Activated CD4-positive, alpha-beta T cell treated with anti-CD3 and anti-CD28 coated beads for 36 hours (primary cell): ENCODE measurements around the gene KMT2A. TPM values are rescaled to one million over a fixed set of nuclear protein-coding genes. Genes with fewer than 3 reads are reported as not detected.

ENCODE experiments used
- ATAC-seq: fragments of 200-7000 bp; cut with Tn5 transposase; one replicate; pipeline ENCODE4 v1.10.0; 2021; ENCODE audit warnings: mild to moderate bottlenecking, moderate library complexity
- CTCF ChIA-PET: fragments of 350-600 bp; sonication (Branson Sonifier 250); formaldehyde crosslinking; loops from one replicate; lab custom pipeline; 2021; ENCODE audit warnings: antibody characterized with exemption; lab: Charles Lee
- POLR2A ChIA-PET: fragments of 350-600 bp; sonication (Branson Sonifier 250); formaldehyde crosslinking; loops from one replicate; lab custom pipeline; 2021; ENCODE audit warnings: antibody characterized with exemption, inconsistent platforms; lab: Charles Lee
- DNase-seq: peaks from one replicate; pipeline ENCODE4 v3.0.0-alpha.2; 2020
- H3K27ac Mint-ChIP-seq: one replicate; pipeline ENCODE4 v1.8.0; 2021; ENCODE audit warnings: mixed read lengths
- H3K27me3 Mint-ChIP-seq: one replicate; pipeline ENCODE4 v1.8.0; 2021; ENCODE audit warnings: mixed read lengths
- H3K36me3 Mint-ChIP-seq: one replicate; pipeline ENCODE4 v1.8.0; 2021; ENCODE audit warnings: low read depth, mixed read lengths
- H3K4me1 Mint-ChIP-seq: one replicate; pipeline ENCODE4 v1.8.0; 2021; ENCODE audit warnings: mixed read lengths
- H3K4me3 Mint-ChIP-seq: one replicate; pipeline ENCODE4 v1.8.0; 2021; ENCODE audit warnings: mild to moderate bottlenecking, moderate library complexity, mixed read lengths
- H3K9me3 Mint-ChIP-seq: one replicate; pipeline ENCODE4 v1.8.0; 2021; ENCODE audit warnings: low read depth, mixed read lengths
- intact Hi-C, 2 experiments: fragments of 100-400 bp; cut with DNase I in 1 of 2; cut with micrococcal nuclease in 1 of 2; formaldehyde crosslinking; loops; one replicate each; pipeline versions ENCODE4 v1.14.2 to v1.15.1; 2022 to 2024; cut with DNase I, micrococcal nuclease
- total RNA-seq, 2 experiments: library from RNA; stranded (reverse); gene quantifications; one replicate each; pipeline ENCODE4 v1.2.3, GENCODE V29; 2021

KMT2A gene
- total RNA-seq, 2 experiments from 2014 or later, result 64.1 to 67.1 TPM

GRCh38 chr11:118521892-118522311 lies 85.6 kb downstream of the KMT2A start:
- CTCF ChIA-PET, result no interaction called here
- Mint-ChIP-seq H3K4me3 (no peak overlapping the region), H3K27me3 (no peaks in the 10 kb centered on the region), H3K9me3 (no peaks in the 10 kb centered on the region), H3K4me1 (no peaks in the 10 kb centered on the region), H3K27ac (no peak overlapping the region), H3K36me3 (peaks cover 37% of the 10 kb centered on the region)
- ATAC-seq, result no peak
- intact Hi-C loops, result no loop called here
- DNase-seq, result no peak
- POLR2A ChIA-PET, result interaction anchor here (0.6 kb wide), 1 partner anchor 148 kb away, joined by 5 read pairs; no protein-coding TSS in a partner anchor

GRCh38 chr11:118522571-118523072 lies 86.3 kb downstream of the KMT2A start:
- DNase-seq, result no peak
- H3K36me3 Mint-ChIP-seq, result peaks cover 35% of the 10 kb centered on the region
- intact Hi-C loops, result no loop called here
- H3K4me1 Mint-ChIP-seq, result peaks cover 4% of the 10 kb centered on the region
- ChIA-PET POLR2A (no interaction called here), CTCF (no interaction called here)
- no peaks in the 10 kb centered on the region for H3K9me3 Mint-ChIP-seq
- ATAC-seq, result no peak
- H3K4me3 Mint-ChIP-seq, result no peak overlapping the region
- no peaks in the 10 kb centered on the region for H3K27me3 Mint-ChIP-seq
- H3K27ac Mint-ChIP-seq, result no peak overlapping the region

- ATAC-seq, result no peak
Measured at GRCh38 chr11:118524356-118524755, 88.1 kb downstream of the KMT2A start.

GRCh38 chr11:118524757-118525470 lies 88.6 kb downstream of the KMT2A start:
- POLR2A ChIA-PET, result interaction anchor here (0.6 kb wide), 1 partner anchor 267 kb away, joined by 3 read pairs; no protein-coding TSS in a partner anchor
- Mint-ChIP-seq H3K36me3 (peaks cover 28% of the 10 kb centered on the region), H3K4me1 (peaks cover 17% of the 10 kb centered on the region), H3K27ac (peak overlapping the region; percentile 39), H3K9me3 (no peaks in the 10 kb centered on the region), H3K27me3 (no peaks in the 10 kb centered on the region), H3K4me3 (no peak overlapping the region)
- intact Hi-C loops, result no loop called here
- no peak for DNase-seq
- CTCF ChIA-PET, result no interaction called here
- no peak for ATAC-seq

More at GRCh38 chr11:118524356-118524755, 88.1 kb downstream of the KMT2A start:
- DNase-seq, result no peak
- Mint-ChIP-seq H3K27me3 (no peaks in the 10 kb centered on the region), H3K36me3 (peaks cover 33% of the 10 kb centered on the region), H3K4me3 (no peak overlapping the region), H3K27ac (no peak overlapping the region), H3K9me3 (no peaks in the 10 kb centered on the region), H3K4me1 (peaks cover 11% of the 10 kb centered on the region)
- intact Hi-C loops, result no loop called here
- ChIA-PET CTCF (no interaction called here), POLR2A (no interaction called here)

GRCh38 chr11:118526688-118527087 lies 90.4 kb downstream of the KMT2A start:
- no peak for DNase-seq
- Mint-ChIP-seq H3K27me3 (no peaks in the 10 kb centered on the region), H3K9me3 (no peaks in the 10 kb centered on the region), H3K4me1 (peaks cover 25% of the 10 kb centered on the region), H3K4me3 (no peak overlapping the region), H3K36me3 (peaks cover 12% of the 10 kb centered on the region), H3K27ac (no peak overlapping the region)
- POLR2A ChIA-PET, result interaction anchor here (0.6 kb wide), 1 partner anchor 65 kb away, joined by 3 read pairs; no protein-coding TSS in a partner anchor
- CTCF ChIA-PET, result interaction anchor here (0.7 kb wide), 2 partner anchors 109 to 128 kb away, joined by 3 read pairs; no protein-coding TSS in a partner anchor
- ATAC-seq, result no peak
- intact Hi-C loops, result no loop called here

- peaks cover 8% of the 10 kb centered on the region for H3K36me3 Mint-ChIP-seq
- peaks cover 27% of the 10 kb centered on the region for H3K4me1 Mint-ChIP-seq
- no peaks in the 10 kb centered on the region for H3K9me3 Mint-ChIP-seq
- H3K27ac Mint-ChIP-seq, result no peak within 1 kb of the TSS
- no peak within 1 kb of the TSS for H3K4me3 Mint-ChIP-seq
- DNase-seq (no peak), ATAC-seq (no peak)
- H3K27me3 Mint-ChIP-seq, result no peaks in the 10 kb centered on the region
- POLR2A ChIA-PET, result no interaction called here
- intact Hi-C loops, result no loop called here
- CTCF ChIA-PET, result interaction anchor here (0.6 to 0.8 kb wide), 4 partner anchors 9 to 1122 kb away, joined by 3 read pairs; no protein-coding TSS in a partner anchor
Measured at GRCh38 chr11:118527109-118527508, 90.8 kb downstream of the KMT2A start, which contains the start of gene TTC36. Gene TTC36, plus strand, starts transcription at chr11:118527474. Its CDS starts 21 bp downstream, at chr11:118527495.

GRCh38 chr11:118528511-118528910 lies 92.2 kb downstream of the KMT2A start:
- no peak overlapping the region for H3K4me3 Mint-ChIP-seq
- H3K4me1 Mint-ChIP-seq, result peaks cover 27% of the 10 kb centered on the region
- ATAC-seq (no peak), DNase-seq (no peak)
- H3K27ac Mint-ChIP-seq, result no peak overlapping the region
- intact Hi-C loops, result no loop called here
- peaks cover 2% of the 10 kb centered on the region for H3K36me3 Mint-ChIP-seq
- ChIA-PET POLR2A (no interaction called here), CTCF (interaction anchor here (1.2 to 1.4 kb wide), 2 partner anchors 33 to 233 kb away, joined by 4 to 7 read pairs; no protein-coding TSS in a partner anchor)
- no peaks in the 10 kb centered on the region for H3K27me3 Mint-ChIP-seq
- H3K9me3 Mint-ChIP-seq, result no peaks in the 10 kb centered on the region

- H3K4me3 Mint-ChIP-seq, result peak overlapping the region; percentile 82
- no peaks in the 10 kb centered on the region for H3K36me3 Mint-ChIP-seq
- H3K27ac Mint-ChIP-seq, result peak overlapping the region; percentile 64
- ATAC-seq (no peak), DNase-seq (no peak)
- ChIA-PET CTCF (interaction anchor here (0.8 to 1.0 kb wide), 2 partner anchors 21 to 71 kb away, joined by 3 read pairs; no protein-coding TSS in a partner anchor), POLR2A (interaction anchor here (0.5 kb wide), 1 partner anchor 89 kb away, joined by 4 read pairs; no protein-coding TSS in a partner anchor)
- intact Hi-C loops, result loop anchor here (2.0 to 5.0 kb wide), 2 partner anchors 38 to 43 kb away; partner anchors contain the start of genes ARCN1 (in 1 of the 2) and IFT46 (in 1 of the 2)
- H3K27me3 Mint-ChIP-seq, result no peaks in the 10 kb centered on the region
- H3K9me3 Mint-ChIP-seq, result no peaks in the 10 kb centered on the region
- H3K4me1 Mint-ChIP-seq, result peaks cover 27% of the 10 kb centered on the region
Measured at GRCh38 chr11:118529584-118530175, 93.4 kb downstream of the KMT2A start.

- CTCF ChIA-PET, result interaction anchor here (0.6 to 1.0 kb wide), 4 partner anchors 22 to 414 kb away, joined by 3 to 5 read pairs (median 4); no protein-coding TSS in a partner anchor
Measured at GRCh38 chr11:118530180-118530682, 93.9 kb downstream of the KMT2A start.

GRCh38 chr11:118530683-118531596 lies 94.6 kb downstream of the KMT2A start, which contains the start of gene TMEM25:
Gene TMEM25, plus strand, starts transcription at chr11:118531192. Its CDS starts 610 bp downstream, at chr11:118531802.
- Mint-ChIP-seq H3K27ac (peak within 1 kb of the TSS; percentile 75), H3K36me3 (peaks cover 3% of the 10 kb centered on the region), H3K9me3 (no peaks in the 10 kb centered on the region), H3K27me3 (no peaks in the 10 kb centered on the region), H3K4me1 (peaks cover 27% of the 10 kb centered on the region), H3K4me3 (peak within 1 kb of the TSS; percentile 82)
- POLR2A ChIA-PET, result interaction anchor here (0.6 kb wide), 1 partner anchor 43 kb away, joined by 4 read pairs; no protein-coding TSS in a partner anchor
- DNase-seq, result peak; percentile 87
- CTCF ChIA-PET, result interaction anchor here (0.6 to 1.0 kb wide), 4 partner anchors 22 to 415 kb away, joined by 3 to 5 read pairs (median 4); no protein-coding TSS in a partner anchor
- intact Hi-C loops, result loop anchor here (2.0 to 5.0 kb wide), 2 partner anchors 36 to 42 kb away; partner anchors contain the start of genes ARCN1 (in 1 of the 2) and IFT46 (in 1 of the 2)
- peak; percentile 90 for ATAC-seq

More at GRCh38 chr11:118530180-118530682, 93.9 kb downstream of the KMT2A start:
- Mint-ChIP-seq H3K27ac (peak overlapping the region; percentile 64), H3K27me3 (no peaks in the 10 kb centered on the region), H3K4me3 (peak overlapping the region; percentile 82), H3K4me1 (peaks cover 27% of the 10 kb centered on the region), H3K36me3 (peaks cover 3% of the 10 kb centered on the region), H3K9me3 (no peaks in the 10 kb centered on the region)
- DNase-seq, result no peak
- ATAC-seq, result no peak
- intact Hi-C loops, result loop anchor here (2.0 to 5.0 kb wide), 2 partner anchors 37 to 43 kb away; partner anchors contain the start of genes ARCN1 (in 1 of the 2) and IFT46 (in 1 of the 2)
- POLR2A ChIA-PET, result interaction anchor here (0.5 to 0.6 kb wide), 2 partner anchors 42 to 90 kb away, joined by 4 read pairs; no protein-coding TSS in a partner anchor
